ENCODE results near the gene PRKCE.
A peak's percentile ranks its signal among the peaks of the same experiment; 100 is the strongest.

The PRKCE gene

DNA sequence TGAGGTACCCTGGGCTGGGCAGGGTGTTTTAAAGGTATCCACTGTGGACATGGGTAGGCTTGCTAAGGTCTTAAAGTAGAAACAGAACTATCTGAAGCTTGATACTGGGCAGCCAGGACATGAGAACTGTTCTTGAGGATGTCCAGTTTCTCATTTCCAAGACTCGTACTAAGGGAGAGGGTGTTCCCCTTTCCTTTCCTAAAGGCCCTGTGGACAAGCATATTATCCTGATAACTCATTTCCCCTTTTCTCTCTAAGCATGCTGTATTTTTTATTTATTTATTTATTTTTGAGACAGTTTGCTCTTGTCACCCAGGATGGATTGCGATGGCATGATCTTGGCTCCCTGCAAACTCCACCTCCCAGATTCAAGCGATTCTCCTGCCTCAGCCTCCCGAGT is 273.6 kb downstream of the PRKCE start:
- ChIA-PET POLR2A (ENCODE audit: low non-redundant PET) (no interaction called here), CTCF (interaction anchor here (0.6 to 0.8 kb wide), 2 partner anchors 72 to 81 kb away, joined by 3 to 5 read pairs; no protein-coding TSS in a partner anchor)
- TF ChIP-seq, protein P1, sequence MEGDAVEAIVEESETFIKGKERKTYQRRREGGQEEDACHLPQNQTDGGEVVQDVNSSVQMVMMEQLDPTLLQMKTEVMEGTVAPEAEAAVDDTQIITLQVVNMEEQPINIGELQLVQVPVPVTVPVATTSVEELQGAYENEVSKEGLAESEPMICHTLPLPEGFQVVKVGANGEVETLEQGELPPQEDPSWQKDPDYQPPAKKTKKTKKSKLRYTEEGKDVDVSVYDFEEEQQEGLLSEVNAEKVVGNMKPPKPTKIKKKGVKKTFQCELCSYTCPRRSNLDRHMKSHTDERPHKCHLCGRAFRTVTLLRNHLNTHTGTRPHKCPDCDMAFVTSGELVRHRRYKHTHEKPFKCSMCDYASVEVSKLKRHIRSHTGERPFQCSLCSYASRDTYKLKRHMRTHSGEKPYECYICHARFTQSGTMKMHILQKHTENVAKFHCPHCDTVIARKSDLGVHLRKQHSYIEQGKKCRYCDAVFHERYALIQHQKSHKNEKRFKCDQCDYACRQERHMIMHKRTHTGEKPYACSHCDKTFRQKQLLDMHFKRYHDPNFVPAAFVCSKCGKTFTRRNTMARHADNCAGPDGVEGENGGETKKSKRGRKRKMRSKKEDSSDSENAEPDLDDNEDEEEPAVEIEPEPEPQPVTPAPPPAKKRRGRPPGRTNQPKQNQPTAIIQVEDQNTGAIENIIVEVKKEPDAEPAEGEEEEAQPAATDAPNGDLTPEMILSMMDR (conservative IDR thresholded peaks at IDR 0.05; ENCODE audit: low read depth) = no peak
- DNase-seq (ENCODE audit: low spot score) = no peak
- no peak overlapping the region for H3K27ac ChIP-seq

DNA sequence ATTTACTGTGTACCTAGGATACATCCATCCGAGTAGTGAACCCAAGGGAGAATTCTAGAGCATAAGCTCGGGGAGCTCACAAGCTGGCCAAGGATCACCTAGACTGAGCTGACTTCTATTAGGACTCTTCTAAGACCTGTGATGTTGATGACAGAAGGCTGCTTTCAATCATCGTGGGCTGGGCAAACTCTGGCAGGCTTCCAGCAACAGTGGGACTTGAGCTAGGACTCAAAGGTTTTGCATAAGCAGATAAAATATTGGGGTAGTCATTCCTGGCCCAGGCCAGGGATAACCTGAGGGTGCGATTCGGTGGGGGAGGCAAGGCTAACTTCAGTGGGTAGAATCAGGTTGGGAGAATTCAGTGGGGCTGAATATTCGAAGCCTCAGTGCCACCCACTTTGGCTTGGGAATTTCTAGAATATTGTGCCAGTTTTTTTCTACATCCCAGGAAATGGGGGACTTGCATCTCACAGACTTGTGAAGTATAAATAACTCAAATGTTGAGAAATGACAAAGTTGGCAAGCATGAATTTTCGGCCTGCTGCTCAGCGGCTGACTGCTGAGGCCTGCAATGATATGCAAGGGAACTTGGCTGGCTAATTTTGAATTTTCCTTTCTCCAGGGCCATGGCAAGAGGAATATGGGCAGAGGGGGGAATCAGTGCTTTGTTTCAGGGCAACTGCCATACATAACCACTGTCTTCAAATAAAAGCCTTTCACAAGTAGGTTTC is 274.3 kb downstream of the PRKCE start:
- no peak overlapping the region for H3K27ac ChIP-seq
- POLR2A ChIA-PET (ENCODE audit: low non-redundant PET) = no interaction called here
- TF ChIP-seq, protein P1 (conservative IDR thresholded peaks at IDR 0.05; ENCODE audit: low read depth) = no peak
- DNase-seq (ENCODE audit: low spot score) = no peak
- CTCF ChIA-PET = interaction anchor here (1.1 kb wide), 1 partner anchor 10 kb away, joined by 3 read pairs; no protein-coding TSS in a partner anchor

DNA sequence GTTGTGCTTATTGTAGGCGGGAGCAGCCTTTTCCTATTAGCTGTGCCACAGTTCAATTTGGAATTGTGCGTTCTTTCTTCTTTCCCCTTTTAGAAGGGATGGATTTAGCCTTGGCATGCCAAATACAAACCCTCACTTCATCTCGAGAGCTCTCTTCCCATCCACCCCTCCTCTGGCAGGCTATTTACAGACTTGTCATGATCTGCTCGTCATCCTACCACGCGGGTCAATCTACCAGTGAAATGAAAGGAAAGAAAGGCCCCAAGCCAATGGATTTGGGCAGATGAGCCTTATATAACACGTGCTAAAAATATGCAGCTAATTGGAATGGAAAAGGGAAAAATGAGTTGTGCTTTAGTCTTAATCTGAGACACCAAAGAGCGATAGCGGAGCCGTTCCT is 277.5 kb downstream of the PRKCE start:
- no peak for DNase-seq (ENCODE audit: low spot score)
- ChIA-PET CTCF (interaction anchor here (0.7 kb wide), 1 partner anchor 24 kb away, joined by 4 read pairs; no protein-coding TSS in a partner anchor), POLR2A (ENCODE audit: low non-redundant PET) (no interaction called here)
- TF ChIP-seq, protein P1 (conservative IDR thresholded peaks at IDR 0.05; ENCODE audit: low read depth) = no peak
- no peak overlapping the region for H3K27ac ChIP-seq

DNA sequence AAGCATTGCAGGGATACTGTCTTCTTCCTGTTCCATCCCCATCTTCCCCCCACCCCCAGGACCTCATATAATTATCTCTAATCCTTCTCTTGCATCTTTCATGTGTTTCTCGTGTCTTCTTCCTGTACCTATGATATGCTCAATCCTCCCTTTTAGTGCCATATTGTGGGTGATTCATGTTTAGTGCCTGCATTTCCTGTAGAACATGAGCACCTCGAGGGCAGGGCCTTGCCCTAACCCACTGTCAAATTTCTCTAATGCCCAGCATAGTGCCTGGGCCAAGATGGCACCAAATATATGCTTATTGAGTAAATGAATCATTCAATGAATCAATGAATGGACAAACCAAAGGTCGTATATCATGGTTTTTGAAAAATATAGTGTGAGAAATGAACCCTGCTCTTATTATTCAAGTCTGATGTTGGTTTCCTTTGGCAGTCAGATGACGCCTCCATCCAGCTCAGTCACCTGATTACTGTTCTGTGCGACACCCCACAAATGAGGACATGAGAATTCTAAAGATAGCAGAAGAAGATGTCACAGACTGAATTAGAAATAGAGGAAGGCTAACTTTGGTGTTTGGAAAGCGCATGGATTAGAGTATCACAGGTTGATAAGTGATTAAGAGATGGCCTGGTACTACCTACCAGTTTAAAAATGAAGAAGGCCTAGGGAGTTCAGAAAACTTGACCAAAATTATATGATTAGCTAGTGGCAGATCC is 278.4 kb downstream of the PRKCE start:
- POLR2A ChIA-PET (ENCODE audit: low non-redundant PET) = no interaction called here
- no peak for DNase-seq (ENCODE audit: low spot score)
- no peak overlapping the region for H3K27ac ChIP-seq
- TF ChIP-seq, protein P1 (conservative IDR thresholded peaks at IDR 0.05; ENCODE audit: low read depth) = no peak
- CTCF ChIA-PET = no interaction called here

DNA sequence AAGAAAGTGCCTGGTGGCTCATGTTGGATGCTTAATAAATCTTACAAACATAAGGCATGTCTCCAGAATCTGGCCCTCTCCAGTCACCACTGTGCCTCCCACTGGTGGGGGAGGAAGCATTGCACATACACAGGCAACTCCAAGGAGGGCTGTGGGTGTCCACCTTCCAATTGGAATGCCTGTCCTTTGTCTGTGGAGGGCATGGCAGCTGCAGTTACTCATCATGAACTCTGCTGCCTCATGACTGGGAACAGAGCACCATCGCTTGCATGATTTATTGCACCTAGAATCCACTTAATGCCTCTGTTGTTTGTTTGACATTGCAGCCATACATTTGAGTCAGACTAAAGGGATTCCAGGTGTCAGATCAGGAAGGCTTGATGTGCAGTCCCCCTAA is 278.9 kb downstream of the PRKCE start:
- POLR2A ChIA-PET (ENCODE audit: low non-redundant PET) = no interaction called here
- CTCF ChIA-PET = no interaction called here
- DNase-seq (ENCODE audit: low spot score) = peak; percentile 57
- TF ChIP-seq, protein P1 (conservative IDR thresholded peaks at IDR 0.05; ENCODE audit: low read depth) = no peak
- no peak overlapping the region for H3K27ac ChIP-seq

DNA sequence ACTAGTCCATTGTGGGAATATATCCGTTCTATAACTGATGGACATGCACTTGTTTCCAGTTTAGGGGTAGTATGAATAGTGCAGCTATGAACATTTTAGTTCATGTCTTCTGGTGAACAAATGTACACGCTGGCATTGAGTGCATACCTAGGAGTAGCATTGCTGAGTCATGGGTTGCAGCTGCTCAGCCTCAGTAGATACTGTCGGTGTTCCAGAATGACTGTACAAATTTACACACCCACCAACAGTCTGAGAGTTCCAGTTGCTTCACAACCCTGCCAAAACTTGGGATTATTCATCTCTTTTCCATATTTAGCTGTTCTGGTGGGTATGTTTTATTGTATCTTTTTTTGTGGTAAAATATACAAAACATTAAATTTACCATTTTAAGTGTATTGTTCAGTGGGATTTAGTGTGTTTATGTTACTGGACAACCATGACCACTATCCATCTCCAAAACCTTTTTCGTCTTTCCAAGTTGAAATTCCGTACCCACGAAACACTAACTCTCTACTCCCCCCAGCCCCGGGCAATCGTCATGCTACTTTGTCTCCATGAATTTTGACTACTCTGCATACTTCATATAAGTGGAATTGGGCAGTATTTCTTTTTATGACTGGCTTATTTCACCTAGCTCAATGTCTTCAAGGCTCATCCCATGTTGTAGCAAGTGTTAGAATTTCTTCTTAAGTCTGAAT is 281.0 kb downstream of the PRKCE start:
- CTCF ChIA-PET = no interaction called here
- TF ChIP-seq, protein P1 (conservative IDR thresholded peaks at IDR 0.05; ENCODE audit: low read depth) = no peak
- DNase-seq (ENCODE audit: low spot score) = no peak
- H3K27ac ChIP-seq = no peak overlapping the region
- POLR2A ChIA-PET (ENCODE audit: low non-redundant PET) = no interaction called here

Data from RWPE1 (cell line).